Measurements from ENCODE around the gene PEBP1.

GRCh38 chr12:118166946-118167345, 31.0 kb downstream of the PEBP1 start:
- TF ChIP-seq POLR2A (IDR thresholded peaks at IDR 0.05; ENCODE audit: low read length) (no peak), GATA1 (IDR thresholded peaks at IDR 0.05; ENCODE audit: low read depth, low read length) (no peak)
